Stimulated activated CD4-positive, alpha-beta T cell treated with anti-CD3 and anti-CD28 coated beads, Interleukin-2, amount 100 ng/mL, for 4 hours (primary cell): ENCODE results near the gene CDK5R1.

Experiments
- DNase-seq: peaks from one replicate; pipeline ENCODE4 v3.0.0-alpha.2; 2020; ENCODE audit warnings: low read depth

Gene CDK5R1

DNA sequence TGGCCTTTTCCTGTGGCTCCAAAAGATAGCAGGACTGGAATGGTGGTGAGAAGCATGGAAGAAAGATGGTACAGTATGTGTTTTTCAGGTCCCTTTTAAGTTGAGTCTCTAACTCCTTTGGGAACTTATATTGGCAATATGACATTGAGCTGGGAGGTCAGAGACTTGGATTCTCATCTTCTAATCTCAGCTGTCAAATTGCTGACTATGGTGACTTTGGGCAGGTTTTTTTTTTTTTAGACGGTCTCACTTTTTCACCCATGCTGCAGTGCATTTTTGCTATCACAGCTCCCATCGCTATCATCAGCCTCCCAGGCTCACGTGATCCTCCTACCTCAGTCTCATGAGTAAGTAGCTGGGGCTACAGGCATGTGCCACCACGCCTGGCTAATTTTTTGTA is 15.1 kb upstream of the CDK5R1 start:
- no peak for DNase-seq

DNA sequence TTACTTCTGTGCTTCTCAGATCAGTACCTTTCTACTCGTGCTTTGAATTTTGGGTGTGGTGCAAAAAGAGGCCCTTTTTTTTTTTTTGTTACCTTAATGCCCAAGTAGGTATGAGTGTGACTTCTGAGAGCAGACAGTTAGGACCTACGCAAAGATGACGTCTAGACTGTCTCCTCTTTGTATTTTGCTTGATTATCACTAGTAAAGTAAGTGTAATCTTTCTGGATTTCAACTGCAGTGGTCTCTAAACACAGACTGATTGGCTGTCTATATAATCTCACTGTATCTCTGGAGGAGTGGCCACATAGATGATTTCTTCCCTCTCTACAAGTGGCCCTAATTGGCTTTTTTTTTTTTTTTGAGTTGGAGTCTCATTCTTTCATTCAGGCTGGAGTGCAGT is 11.5 kb upstream of the CDK5R1 start:
- no peak for DNase-seq

GRCh38 chr17:32477220-32477619 is 9.6 kb upstream of the CDK5R1 start:
- DNase-seq, result no peak

DNA sequence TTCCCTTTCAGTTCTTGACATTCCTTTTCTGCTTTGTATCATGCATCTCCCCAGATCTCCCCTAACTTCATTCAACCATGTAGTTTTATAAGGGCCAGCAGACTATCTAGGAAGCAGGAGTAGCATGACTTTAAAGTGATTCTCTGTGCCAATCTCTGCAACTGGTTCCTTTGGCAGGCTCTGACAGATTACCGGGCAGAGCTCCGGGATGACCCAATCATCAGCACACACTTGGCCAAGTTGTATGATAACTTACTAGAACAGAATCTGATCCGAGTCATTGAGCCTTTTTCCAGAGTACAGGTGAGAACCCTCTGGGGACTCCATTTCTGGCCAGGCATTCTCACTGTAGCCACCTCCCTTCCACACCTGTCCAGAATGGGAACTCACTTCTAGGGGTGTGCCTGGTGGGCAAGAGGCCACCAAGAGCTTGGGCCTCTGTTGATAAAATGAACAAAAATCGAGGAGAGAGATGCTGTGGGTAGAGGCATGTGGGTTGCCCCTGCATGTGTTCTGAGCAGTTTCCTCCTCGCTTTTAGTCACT is 7.6 kb upstream of the CDK5R1 start:
- no peak for DNase-seq

DNA sequence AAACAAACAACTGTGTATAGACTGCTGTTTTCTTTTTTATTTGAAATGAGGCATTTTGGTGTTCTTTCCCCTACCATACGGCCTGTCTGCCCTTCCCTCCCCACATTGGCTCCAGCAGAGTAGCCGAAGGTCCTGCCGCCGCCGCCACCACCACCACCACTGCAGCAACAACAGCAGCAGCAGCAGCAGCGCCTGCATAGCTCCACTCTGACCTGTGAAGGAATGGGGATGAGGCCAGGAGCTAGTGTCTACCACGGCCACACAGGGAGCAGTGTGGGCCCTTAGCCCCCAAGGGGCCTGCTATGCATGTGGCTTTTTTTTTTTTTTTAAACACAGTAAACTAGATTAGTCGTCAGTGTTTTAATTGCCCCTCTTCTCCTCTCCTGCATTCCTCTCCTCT is 5.6 kb upstream of the CDK5R1 start:
- DNase-seq, result no peak

DNA sequence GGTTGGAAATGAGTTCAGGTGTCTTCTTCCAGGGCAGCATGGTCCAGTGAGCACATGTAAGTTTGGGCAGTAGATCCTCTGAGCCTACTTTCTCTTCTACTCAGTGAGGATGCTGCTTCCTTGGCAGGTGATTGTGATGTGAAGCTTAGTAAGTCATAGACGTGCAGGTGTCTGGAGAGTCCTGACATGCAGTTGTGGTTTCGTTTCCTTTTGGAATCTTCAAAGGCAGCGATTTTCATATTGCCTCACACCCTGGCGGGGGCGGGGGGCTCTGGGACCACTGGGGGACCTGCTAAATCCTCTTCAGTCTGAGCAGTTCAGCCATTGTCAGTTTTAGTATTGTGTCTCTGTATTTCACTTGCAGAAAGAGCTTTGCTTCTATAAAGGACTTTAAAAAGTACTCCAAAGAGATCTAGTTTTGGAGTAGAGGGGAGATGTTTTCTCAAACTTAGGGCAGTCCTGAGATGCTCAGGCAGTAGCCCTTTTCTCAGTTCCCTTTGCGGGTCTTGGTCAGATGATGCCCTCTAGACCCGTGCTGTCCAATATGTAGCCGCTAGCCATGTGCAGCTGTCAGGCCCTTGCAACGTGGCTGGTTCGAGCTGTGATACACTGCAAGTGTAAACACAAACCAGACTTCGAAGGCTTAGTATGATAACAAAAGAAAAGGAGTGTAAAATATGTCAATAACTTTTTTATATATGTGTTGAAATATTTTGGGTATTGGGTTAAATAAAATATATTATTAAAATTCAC is 4.0 kb upstream of the CDK5R1 start:
- DNase-seq, result no peak

GRCh38 chr17:32483451-32484019 is 3.3 kb upstream of the CDK5R1 start:
- DNase-seq, result no peak

- DNase-seq, result no peak
Observed at GRCh38 chr17:32484041-32484461, 2.7 kb upstream of the CDK5R1 start.

GRCh38 chr17:32484628-32485027 is 2.2 kb upstream of the CDK5R1 start:
- no peak for DNase-seq

- DNase-seq, result no peak
Observed at GRCh38 chr17:32485261-32486110, 1.3 kb upstream of the CDK5R1 start.

DNA sequence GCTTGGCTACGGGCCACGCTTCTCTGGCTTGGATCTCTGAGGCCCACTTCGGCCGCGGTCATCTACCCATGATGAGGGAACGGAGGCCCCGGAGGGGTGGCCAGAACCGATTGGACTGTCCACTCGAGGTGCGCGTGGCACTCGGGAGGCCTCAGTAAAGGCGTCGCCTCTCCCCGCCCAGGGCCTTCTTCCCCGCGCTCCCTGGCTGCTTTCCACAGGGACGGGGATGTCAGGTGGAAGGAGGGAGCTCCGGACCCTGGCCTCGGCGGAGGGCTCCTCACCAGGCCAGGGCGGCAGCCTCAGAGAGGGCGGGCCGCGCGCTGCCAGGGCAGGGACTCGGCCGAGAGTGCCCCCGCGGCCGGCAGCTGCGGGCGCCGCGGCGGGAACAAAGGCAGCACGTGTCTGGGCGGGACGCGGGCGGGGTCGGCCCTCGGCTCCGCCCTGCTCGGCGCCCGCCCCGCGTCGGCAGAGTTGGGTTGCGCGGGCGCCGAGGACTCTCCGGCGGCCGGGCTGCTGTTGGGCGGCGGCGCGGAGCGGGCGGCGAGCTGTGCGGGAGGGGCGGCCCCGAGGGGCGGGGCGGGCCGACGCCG is 587 bp upstream of the CDK5R1 start:
- DNase-seq, result peak; percentile 61

DNA sequence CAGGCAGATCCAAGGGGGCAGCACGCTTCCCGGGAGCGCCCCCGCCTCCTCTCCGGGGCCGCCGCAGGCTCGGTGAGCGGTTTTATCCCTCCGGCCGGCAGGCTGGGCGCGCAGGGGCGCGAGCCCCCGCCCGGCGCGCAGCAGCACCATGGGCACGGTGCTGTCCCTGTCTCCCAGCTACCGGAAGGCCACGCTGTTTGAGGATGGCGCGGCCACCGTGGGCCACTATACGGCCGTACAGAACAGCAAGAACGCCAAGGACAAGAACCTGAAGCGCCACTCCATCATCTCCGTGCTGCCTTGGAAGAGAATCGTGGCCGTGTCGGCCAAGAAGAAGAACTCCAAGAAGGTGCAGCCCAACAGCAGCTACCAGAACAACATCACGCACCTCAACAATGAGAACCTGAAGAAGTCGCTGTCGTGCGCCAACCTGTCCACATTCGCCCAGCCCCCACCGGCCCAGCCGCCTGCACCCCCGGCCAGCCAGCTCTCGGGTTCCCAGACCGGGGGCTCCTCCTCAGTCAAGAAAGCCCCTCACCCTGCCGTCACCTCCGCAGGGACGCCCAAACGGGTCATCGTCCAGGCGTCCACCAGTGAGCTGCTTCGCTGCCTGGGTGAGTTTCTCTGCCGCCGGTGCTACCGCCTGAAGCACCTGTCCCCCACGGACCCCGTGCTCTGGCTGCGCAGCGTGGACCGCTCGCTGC is 832 bp downstream of the CDK5R1 start:
- no peak for DNase-seq

DNA sequence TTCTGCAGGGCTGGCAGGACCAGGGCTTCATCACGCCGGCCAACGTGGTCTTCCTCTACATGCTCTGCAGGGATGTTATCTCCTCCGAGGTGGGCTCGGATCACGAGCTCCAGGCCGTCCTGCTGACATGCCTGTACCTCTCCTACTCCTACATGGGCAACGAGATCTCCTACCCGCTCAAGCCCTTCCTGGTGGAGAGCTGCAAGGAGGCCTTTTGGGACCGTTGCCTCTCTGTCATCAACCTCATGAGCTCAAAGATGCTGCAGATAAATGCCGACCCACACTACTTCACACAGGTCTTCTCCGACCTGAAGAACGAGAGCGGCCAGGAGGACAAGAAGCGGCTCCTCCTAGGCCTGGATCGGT is 1.4 kb downstream of the CDK5R1 start:
- DNase-seq, result no peak

DNA sequence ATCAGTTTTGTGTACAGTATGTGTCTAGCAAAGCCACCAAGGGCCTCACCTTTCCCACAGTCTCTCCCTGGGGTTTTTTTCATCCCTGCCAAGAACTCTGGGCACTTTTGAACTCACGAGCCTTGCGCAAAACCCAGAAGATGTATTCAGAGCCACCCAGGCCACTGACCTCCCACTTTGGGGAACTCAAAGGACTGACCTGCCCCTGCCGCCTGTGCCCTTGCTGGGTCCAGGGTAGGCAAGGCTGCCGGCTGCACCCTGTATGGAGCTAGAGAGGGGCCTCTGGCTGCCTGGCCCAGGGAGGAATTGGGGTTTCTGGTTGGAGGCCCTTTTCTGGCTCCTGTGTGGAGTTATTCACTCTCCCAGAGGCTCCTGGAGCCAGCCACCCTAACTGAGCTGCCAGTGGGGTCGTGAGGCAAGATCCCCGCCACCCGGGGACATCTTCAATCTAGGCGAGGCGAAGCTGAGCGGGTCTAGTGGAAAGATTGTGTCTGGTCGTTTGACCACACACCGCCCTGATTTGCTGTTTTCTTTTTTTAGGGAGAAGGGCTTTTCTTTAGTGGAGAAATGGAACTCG is 1.9 kb downstream of the CDK5R1 start:
- DNase-seq, result no peak

GRCh38 chr17:32489320-32490100 is 2.7 kb downstream of the CDK5R1 start:
- no peak for DNase-seq

DNA sequence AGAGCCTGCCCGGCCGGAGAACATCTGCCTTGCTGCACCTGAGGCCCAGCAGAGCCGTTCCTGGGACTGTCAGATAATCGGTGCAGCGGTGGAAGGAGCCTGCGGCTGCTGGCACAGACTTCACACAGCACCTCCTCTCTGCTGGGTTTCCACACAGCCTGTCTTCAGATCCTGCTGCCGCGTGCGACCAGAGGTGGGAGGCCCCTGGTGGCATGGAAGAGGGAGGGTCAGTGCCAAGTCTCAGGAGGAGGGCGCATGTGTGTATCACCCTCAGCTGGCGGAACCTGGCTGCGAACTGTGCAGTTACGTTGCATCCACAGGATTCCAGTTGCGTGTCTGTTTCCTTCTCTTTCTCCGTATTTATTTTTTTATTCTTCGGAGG is 3.3 kb downstream of the CDK5R1 start:
- DNase-seq, result no peak

- DNase-seq, result no peak
Observed at GRCh38 chr17:32491371-32492263, 4.8 kb downstream of the CDK5R1 start.

DNA sequence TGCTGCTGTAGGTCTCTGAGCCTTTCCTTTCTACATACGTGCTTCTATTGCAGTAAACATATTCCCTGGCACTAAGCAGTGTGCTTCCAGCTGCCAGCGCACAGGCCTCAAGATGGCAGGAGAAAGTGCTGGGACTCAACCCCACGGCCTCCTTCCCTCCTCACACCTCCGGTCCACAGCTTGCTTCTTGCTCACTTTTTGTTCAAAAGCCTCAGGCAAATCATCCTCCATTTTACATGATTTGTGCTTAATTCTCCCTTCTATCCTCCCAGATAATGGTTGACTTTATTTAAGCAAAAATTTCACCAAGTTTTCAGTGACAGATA is 5.4 kb downstream of the CDK5R1 start:
- DNase-seq, result no peak

GRCh38 chr17:32492648-32493289 is 6.0 kb downstream of the CDK5R1 start:
- no peak for DNase-seq
